ENCODE results near the gene MLLT10. TPM values are rescaled to one million over a fixed set of nuclear protein-coding genes. Genes with fewer than 3 reads are reported as not detected.

The MLLT10 gene
- total RNA-seq, 1 donor from 2014 or later = 61.3 TPM

DNA sequence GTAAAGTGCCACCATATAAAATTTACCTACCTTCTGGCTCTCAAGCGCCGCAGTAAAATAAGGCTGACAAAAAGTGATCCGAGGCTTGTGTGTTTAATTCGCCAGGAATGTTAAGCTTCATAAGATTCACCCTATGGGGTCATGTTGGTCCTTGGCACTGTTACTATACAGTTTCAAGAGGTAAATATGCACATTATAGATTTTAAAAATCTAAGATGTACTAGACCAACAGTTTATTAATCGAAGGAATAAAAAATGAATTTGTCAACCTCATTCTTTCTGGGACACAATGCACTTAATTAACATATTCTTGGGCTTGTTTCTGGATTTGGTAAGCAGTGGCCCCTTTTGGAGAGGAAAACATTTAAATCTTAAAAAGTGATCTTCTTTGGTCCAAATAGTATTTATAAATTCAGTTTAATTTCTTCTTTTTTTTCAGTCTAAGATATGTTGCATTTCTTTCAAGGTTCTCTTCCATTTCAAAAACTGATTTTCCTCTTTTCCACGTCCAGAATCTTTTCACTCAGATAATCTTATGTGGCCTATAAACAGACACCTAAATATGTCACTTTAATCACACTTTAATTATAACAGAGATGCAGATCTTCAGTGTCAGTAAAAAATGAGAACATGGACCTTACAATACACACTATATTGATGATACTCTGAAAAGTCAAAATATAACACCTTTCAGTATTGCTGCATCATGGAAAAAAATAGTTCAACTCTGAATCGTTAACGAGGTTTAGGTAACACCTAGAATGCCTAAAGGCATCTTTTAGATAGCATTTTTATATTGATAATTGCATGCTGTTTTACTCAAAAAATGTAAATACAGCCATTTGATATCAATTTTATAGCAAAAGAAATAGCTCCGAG lies 4.8 kb upstream of the MLLT10 start:
- peaks cover 3% of the 10 kb centered on the region for H3K27me3 Mint-ChIP-seq (ENCODE audit: insufficient read depth, low read depth)
- H3K4me3 Mint-ChIP-seq = peak overlapping the region; percentile 97
- Histone ChIP-seq H2AFZ (replicated peaks) (no peak overlapping the region), H3K4me3 (peak overlapping the region; percentile 97), H3K27ac (peak overlapping the region; percentile 99), H3K36me3 (no peaks in the 10 kb centered on the region), H4K20me1 (ENCODE audit: low read depth) (peaks cover 4% of the 10 kb centered on the region), H3K4me1 (peaks cover 41% of the 10 kb centered on the region), H3K4me2 (peak overlapping the region; percentile 83), H3K27me3 (no peaks in the 10 kb centered on the region), H3F3A (ENCODE audit: low read depth) (peaks cover 95% of the 10 kb centered on the region), H3K79me2 (ENCODE audit: low read depth) (peaks cover 95% of the 10 kb centered on the region), H3K9ac (peak overlapping the region; percentile 95), H3K9me3 (ENCODE audit: low read depth) (no peaks in the 10 kb centered on the region)
- TF ChIP-seq EZH2phosphoT487 (IDR thresholded peaks at IDR 0.05) (no peak), EZH2 (IDR thresholded peaks at IDR 0.05) (no peak)
- TF ChIP-seq, protein P1, sequence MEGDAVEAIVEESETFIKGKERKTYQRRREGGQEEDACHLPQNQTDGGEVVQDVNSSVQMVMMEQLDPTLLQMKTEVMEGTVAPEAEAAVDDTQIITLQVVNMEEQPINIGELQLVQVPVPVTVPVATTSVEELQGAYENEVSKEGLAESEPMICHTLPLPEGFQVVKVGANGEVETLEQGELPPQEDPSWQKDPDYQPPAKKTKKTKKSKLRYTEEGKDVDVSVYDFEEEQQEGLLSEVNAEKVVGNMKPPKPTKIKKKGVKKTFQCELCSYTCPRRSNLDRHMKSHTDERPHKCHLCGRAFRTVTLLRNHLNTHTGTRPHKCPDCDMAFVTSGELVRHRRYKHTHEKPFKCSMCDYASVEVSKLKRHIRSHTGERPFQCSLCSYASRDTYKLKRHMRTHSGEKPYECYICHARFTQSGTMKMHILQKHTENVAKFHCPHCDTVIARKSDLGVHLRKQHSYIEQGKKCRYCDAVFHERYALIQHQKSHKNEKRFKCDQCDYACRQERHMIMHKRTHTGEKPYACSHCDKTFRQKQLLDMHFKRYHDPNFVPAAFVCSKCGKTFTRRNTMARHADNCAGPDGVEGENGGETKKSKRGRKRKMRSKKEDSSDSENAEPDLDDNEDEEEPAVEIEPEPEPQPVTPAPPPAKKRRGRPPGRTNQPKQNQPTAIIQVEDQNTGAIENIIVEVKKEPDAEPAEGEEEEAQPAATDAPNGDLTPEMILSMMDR (IDR thresholded peaks at IDR 0.05) = no peak
- peaks cover 5% of the 10 kb centered on the region for H3K36me3 Mint-ChIP-seq
- peak overlapping the region; percentile 99 for H3K27ac Mint-ChIP-seq
- no peaks in the 10 kb centered on the region for H3K9me3 Mint-ChIP-seq
- H3K4me1 Mint-ChIP-seq = peaks cover 29% of the 10 kb centered on the region
- DNase-seq (ENCODE audit: low spot score) = peak; percentile 76

DNA sequence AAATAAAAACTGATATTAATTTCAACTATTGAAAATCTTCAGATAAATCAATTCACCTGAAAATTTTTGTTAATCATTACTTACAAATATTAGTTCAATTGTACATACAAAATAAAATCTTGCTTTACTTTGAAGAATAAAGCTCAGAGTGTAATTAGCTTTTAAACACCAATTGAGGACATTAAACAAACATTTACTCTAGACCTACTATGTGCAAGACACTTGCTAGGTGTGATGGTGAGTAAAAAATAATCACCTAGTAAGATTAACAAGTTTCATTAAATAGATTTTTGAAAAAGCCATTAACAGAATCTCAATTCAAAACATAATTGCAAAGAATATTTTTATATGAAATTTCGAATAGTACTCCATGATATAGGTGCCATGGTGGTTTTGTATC lies 3.9 kb upstream of the MLLT10 start:
- H3K27me3 ChIP-seq = no peaks in the 10 kb centered on the region
- peaks cover 6% of the 10 kb centered on the region for H4K20me1 ChIP-seq (ENCODE audit: low read depth)
- H2AFZ ChIP-seq (replicated peaks) = no peak overlapping the region
- no peaks in the 10 kb centered on the region for H3K36me3 ChIP-seq
- peaks cover 87% of the 10 kb centered on the region for H3F3A ChIP-seq (ENCODE audit: low read depth)
- Mint-ChIP-seq H3K27me3 (ENCODE audit: insufficient read depth, low read depth) (peaks cover 4% of the 10 kb centered on the region), H3K36me3 (peaks cover 5% of the 10 kb centered on the region), H3K27ac (no peak overlapping the region), H3K4me1 (peaks cover 29% of the 10 kb centered on the region), H3K4me3 (no peak overlapping the region), H3K9me3 (no peaks in the 10 kb centered on the region)
- peaks cover 41% of the 10 kb centered on the region for H3K4me1 ChIP-seq
- TF ChIP-seq, protein P1 (IDR thresholded peaks at IDR 0.05) = no peak
- TF ChIP-seq EZH2 (IDR thresholded peaks at IDR 0.05) (no peak), EZH2phosphoT487 (IDR thresholded peaks at IDR 0.05) (no peak)
- no peak overlapping the region for H3K9ac ChIP-seq
- DNase-seq (ENCODE audit: low spot score) = no peak
- no peaks in the 10 kb centered on the region for H3K9me3 ChIP-seq (ENCODE audit: low read depth)
- peaks cover 95% of the 10 kb centered on the region for H3K79me2 ChIP-seq (ENCODE audit: low read depth)
- peak overlapping the region; percentile 99 for H3K27ac ChIP-seq
- peak overlapping the region; percentile 97 for H3K4me3 ChIP-seq
- peak overlapping the region; percentile 83 for H3K4me2 ChIP-seq

DNA sequence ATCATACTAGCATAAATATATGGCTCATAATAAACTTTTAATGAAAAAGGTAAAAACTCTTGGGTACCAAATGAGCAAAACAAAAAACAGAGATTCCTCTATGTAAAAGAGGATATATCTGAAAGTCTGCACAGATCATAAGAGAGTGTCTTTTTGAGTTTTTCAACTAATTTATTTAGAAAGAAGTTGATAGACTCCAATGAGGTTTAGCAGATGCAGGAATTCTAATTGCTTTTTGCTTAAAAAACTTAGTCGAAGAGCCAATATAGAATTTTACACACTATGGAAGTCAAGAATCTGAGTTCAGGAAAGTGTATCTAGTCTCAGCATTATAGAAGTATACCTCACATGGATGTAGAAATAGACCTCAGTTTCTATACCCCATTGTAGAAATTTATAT lies 3.4 kb upstream of the MLLT10 start:
- H3K36me3 Mint-ChIP-seq = peaks cover 5% of the 10 kb centered on the region
- H3K4me1 ChIP-seq = peaks cover 44% of the 10 kb centered on the region
- H3K27ac ChIP-seq = peak overlapping the region; percentile 99
- H3K9me3 ChIP-seq (ENCODE audit: low read depth) = no peaks in the 10 kb centered on the region
- peak overlapping the region; percentile 83 for H3K4me2 ChIP-seq
- H3K4me3 ChIP-seq = peak overlapping the region; percentile 97
- peaks cover 87% of the 10 kb centered on the region for H3F3A ChIP-seq (ENCODE audit: low read depth)
- no peak overlapping the region for H3K4me3 Mint-ChIP-seq
- H3K27ac Mint-ChIP-seq = peak overlapping the region; percentile 3
- DNase-seq (ENCODE audit: low spot score) = no peak
- H3K27me3 Mint-ChIP-seq (ENCODE audit: insufficient read depth, low read depth) = peaks cover 2% of the 10 kb centered on the region
- TF ChIP-seq EZH2 (IDR thresholded peaks at IDR 0.05) (no peak), EZH2phosphoT487 (IDR thresholded peaks at IDR 0.05) (no peak)
- TF ChIP-seq, protein P1 (IDR thresholded peaks at IDR 0.05) = no peak
- no peaks in the 10 kb centered on the region for H3K27me3 ChIP-seq
- H4K20me1 ChIP-seq (ENCODE audit: low read depth) = peaks cover 11% of the 10 kb centered on the region
- H3K79me2 ChIP-seq (ENCODE audit: low read depth) = peaks cover 95% of the 10 kb centered on the region
- H2AFZ ChIP-seq (replicated peaks) = no peak overlapping the region
- no peak overlapping the region for H3K9ac ChIP-seq
- H3K36me3 ChIP-seq = no peaks in the 10 kb centered on the region
- no peaks in the 10 kb centered on the region for H3K9me3 Mint-ChIP-seq
- H3K4me1 Mint-ChIP-seq = peaks cover 32% of the 10 kb centered on the region

Data from neural progenitor cell (in vitro differentiated cells).